ENCODE measurements around the gene ITGB3BP. TPM values are rescaled to one million over a fixed set of nuclear protein-coding genes. Genes with fewer than 3 reads are reported as not detected.
"Not testable (repeated sequence)": the region's sequence is repeated elsewhere in the genome, so short reads cannot be mapped to it uniquely, and the experiment has no call there.

ITGB3BP gene
- total RNA-seq, 4 donors from 2014 or later, result 4.7 to 42.9 (median 5.7) TPM

DNA sequence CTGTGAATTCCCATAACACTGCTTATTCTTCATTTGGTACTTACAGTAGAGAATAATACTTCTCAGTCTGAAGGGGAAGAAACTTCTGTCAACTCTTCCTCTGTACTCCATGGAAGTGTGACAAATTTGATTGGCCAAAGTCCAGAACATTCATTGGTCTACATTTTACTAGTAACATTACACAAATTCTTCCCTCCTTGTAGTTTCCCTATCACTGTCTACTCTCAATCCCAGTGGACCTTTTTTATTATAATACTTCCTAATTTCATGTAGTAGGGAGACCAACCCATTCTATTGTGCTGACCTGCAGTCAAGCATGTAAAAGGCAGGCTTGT, 80.9 kb downstream of the ITGB3BP start:
- no peak for DNase-seq
- H3K36me3 ChIP-seq, result no peaks in the 10 kb centered on the region

DNA sequence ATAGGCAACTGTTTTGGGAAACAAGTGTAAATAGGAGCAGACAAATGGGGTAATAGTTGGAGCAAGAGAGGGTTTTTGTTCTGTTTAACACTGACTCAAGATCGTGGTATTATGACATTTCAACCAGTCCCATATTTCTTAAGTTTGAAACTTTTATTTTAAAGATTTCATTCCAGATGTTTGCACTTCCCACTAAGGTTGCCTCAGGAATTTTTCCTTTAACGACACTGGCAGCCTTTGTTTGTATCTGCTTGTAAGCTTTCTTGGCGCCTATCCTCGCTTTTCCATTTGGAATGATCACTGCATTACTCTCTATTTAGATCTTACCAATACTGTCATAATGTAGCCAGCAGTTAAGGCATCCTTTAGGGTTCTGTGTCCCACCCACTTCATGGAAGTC, 87.9 kb downstream of the ITGB3BP start:
- TF ChIP-seq, protein P1, sequence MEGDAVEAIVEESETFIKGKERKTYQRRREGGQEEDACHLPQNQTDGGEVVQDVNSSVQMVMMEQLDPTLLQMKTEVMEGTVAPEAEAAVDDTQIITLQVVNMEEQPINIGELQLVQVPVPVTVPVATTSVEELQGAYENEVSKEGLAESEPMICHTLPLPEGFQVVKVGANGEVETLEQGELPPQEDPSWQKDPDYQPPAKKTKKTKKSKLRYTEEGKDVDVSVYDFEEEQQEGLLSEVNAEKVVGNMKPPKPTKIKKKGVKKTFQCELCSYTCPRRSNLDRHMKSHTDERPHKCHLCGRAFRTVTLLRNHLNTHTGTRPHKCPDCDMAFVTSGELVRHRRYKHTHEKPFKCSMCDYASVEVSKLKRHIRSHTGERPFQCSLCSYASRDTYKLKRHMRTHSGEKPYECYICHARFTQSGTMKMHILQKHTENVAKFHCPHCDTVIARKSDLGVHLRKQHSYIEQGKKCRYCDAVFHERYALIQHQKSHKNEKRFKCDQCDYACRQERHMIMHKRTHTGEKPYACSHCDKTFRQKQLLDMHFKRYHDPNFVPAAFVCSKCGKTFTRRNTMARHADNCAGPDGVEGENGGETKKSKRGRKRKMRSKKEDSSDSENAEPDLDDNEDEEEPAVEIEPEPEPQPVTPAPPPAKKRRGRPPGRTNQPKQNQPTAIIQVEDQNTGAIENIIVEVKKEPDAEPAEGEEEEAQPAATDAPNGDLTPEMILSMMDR (IDR thresholded peaks at IDR 0.05), result no peak
- Histone ChIP-seq H3K9me3 (no peaks in the 10 kb centered on the region), H3K36me3 (no peaks in the 10 kb centered on the region), H3K4me3 (no peak overlapping the region), H3K27ac (no peak overlapping the region), H3K4me1 (no peaks in the 10 kb centered on the region), H3K27me3 (no peaks in the 10 kb centered on the region)
- DNase-seq, result no peak

More for the DNA sequence above, 80.9 kb downstream of the ITGB3BP start:
- Histone ChIP-seq H3K9me3 (no peaks in the 10 kb centered on the region), H3K4me3 (no peak overlapping the region), H3K4me1 (no peaks in the 10 kb centered on the region), H3K27me3 (no peaks in the 10 kb centered on the region), H3K27ac (no peak overlapping the region)
- TF ChIP-seq, protein P1 (IDR thresholded peaks at IDR 0.05), result no peak
- no peak for TF ChIP-seq POLR2A (IDR thresholded peaks at IDR 0.05)

- TF ChIP-seq, protein P1 (IDR thresholded peaks at IDR 0.05), result no peak
- no peak for TF ChIP-seq POLR2A (IDR thresholded peaks at IDR 0.05)
- Histone ChIP-seq H3K36me3 (peaks cover 0 to 14% (median 0%) of the 10 kb centered on the region in 3 donors), H3K4me1 (no peaks in the 10 kb centered on the region), H3K27ac (no peak overlapping the region), H3K4me3 (no peak overlapping the region), H3K9me3 (no peaks in the 10 kb centered on the region), H3K27me3 (no peaks in the 10 kb centered on the region)
- DNase-seq, result no peak
These were observed 93.7 kb downstream of the ITGB3BP start for GRCh38 chr1:63429281-63429680.

DNA sequence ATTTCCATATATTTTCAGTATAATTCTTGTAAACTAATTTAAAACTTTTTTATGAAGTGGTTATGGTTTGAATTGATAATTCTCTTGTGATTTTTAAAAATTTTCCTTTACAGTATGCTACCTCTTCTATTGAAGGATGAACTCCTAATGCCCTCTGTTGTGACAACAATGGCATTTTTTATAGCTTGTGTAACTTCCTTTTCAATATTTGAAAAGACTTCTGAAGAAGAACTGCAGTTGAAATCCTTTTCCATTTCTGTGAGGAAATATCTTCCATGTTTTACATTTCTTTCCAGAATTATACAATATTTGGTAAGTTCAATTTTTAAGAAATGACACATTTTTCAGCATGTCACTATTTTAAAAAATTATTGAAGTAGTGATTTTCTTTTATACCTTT, 94.2 kb downstream of the ITGB3BP start:
- TF ChIP-seq, protein P1 (IDR thresholded peaks at IDR 0.05), result no peak
- TF ChIP-seq POLR2A (IDR thresholded peaks at IDR 0.05), result no peak

GRCh38 chr1:63423649-63424048, 99.4 kb downstream of the ITGB3BP start:
- Histone ChIP-seq H3K4me3 (no peak overlapping the region), H3K36me3 (peaks cover 0 to under 1% (median 0%) of the 10 kb centered on the region in 3 donors), H3K27me3 (no peaks in the 10 kb centered on the region), H3K4me1 (no peaks in the 10 kb centered on the region), H3K9me3 (no peaks in the 10 kb centered on the region), H3K27ac (no peak overlapping the region)
- TF ChIP-seq, protein P1 (IDR thresholded peaks at IDR 0.05), result no peak
- TF ChIP-seq POLR2A (IDR thresholded peaks at IDR 0.05), result no peak
- no peak for DNase-seq

More for the DNA sequence above, 94.2 kb downstream of the ITGB3BP start:
- no peak for DNase-seq
- H3K27me3 ChIP-seq, result no peaks in the 10 kb centered on the region
- H3K4me1 ChIP-seq, result no peaks in the 10 kb centered on the region
- peaks cover 0 to 14% (median 0%) of the 10 kb centered on the region in 3 donors for H3K36me3 ChIP-seq
- no peaks in the 10 kb centered on the region for H3K9me3 ChIP-seq
- H3K27ac ChIP-seq, result no peak overlapping the region
- no peak overlapping the region for H3K4me3 ChIP-seq

GRCh38 chr1:63420746-63421145, 102.3 kb downstream of the ITGB3BP start:
- DNase-seq, H3K4me3 ChIP-seq, H3K9me3 ChIP-seq, H3K27ac ChIP-seq, H3K4me1 ChIP-seq, H3K36me3 ChIP-seq, H3K27me3 ChIP-seq: not testable (repeated sequence)

Data from Peyer's patch (tissue), 4 donors.